Middle frontal gyrus (tissue), 1 donor: ENCODE data around the gene ZACN.

Experiments used
- DNase-seq: peaks from one replicate; pipeline ENCODE4 v3.0.0-alpha.2; 2015; ENCODE audit warnings: low spot score; ENCODE audit errors: extremely low spot score

ZACN gene

DNA sequence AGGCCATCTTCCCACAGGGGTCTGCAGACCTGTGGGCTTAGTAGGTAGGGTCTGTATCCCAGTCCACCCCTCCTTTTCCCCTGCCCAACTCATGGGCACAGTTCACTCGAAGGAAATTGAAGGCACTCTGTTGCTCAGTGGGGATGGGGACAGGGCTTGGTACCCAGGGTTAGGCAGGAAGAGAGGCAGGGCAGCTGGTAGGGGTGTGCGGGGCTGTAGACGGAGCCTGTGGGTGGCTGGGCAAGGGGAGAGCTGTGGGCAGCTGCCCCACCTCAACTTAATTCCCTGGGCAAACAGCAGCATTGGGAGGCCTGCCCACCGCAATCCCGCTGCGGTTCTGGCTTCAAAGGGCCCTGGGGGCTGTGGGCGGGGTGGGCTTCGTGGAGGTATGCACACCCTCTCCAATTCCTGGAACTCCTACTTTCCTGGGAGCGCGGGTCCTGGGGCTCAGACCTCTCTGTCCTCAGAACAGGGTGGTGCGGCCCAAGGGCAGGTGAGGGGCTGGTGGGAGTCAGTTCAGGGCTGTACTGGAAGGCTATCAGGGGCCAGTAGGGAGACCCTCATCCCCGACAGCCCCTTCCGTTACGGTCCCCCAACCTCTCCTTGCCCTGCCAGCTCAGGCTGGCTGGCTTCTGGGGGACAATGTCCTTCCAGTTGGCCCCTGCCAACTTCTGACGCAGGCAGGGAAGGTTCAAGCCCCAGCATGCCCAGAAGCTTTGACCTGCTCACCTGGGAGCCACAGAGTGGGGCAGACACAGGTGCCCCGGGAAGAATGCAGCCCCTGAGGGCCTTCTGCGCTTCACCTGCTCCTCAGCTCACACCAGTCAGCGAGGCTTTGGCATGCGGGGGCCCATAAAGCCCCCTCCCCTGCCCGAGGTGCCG lies 53.0 kb downstream of the ZACN start:
- DNase-seq: no peak
